GM18502 (cell line): Measurements from ENCODE around the gene AVP.

Source experiments
- ATAC-seq: cut with Tn5 transposase; IDR thresholded peaks from one replicate; pipeline ENCODE4 v1.9.1; 2021; ENCODE audit warnings: mild to moderate bottlenecking; ENCODE audit not compliant: unreplicated experiment, poor library complexity

Gene AVP

DNA sequence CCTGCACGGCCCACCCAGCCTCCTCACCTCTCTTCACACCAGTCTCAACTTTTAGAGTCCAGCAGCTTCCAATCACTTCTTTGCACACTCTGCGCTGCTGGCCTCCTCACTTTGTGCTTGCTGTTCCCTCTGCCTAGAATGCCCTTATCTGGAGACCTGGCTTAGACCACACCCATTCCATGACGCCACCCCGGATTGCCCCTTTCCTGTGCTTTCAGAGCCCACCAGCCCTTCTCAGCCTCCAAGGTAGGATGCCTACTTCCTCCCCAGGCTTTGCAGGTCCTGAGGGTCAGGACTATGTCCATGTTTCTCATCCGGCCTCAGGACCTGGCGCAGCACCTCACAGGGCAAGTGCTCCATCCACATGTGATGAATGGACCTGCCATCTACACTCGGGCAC is 27.0 kb upstream of the AVP start:
- ATAC-seq = no peak

DNA sequence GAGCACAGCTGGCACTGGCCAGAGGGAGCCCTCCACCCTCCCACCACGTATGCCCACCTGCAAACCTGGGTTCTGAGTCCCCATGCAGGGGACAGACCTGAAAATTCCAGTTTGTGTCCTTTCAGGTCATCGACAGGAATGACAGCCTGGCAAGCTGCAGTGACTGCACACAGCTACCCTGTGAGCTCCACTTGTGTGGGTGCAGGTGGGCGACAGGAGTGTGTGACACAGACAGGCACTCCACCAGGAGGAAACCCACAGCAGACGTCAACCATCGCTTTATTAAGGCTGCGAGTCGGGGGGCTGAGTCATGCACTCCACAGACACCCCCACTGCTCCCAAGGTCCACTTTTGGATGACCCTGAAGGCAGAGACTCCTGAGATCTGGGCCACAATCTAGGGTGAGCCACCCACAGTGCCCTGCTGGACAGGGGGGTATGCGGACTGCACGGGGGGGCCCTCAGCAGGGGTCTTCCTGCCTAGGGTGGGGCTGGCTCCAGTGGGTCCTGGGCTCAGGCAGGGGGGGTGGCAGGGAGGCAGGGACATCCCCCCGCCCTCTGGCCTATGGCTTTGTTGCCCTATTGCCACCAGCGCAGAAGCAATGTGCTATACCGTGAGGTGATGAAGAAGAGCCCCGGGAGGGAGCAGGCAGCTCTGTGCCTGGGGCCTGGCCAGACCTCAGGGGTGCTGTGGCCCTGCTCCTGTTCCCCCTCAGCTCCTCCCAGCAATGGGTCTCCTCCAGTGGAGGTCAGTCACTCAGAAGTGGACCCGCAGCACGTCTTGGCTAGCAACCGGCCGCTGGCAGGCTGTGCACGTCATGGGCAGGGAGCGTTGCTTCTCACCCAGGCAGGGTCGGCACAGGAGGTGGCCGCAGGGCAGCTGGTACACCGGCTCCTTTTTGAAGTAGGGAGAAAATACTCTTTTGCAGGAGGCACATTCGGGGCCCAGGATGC is 25.1 kb upstream of the AVP start:
- ATAC-seq = no peak

GRCh38 chr20:3107464-3108025 is 23.0 kb upstream of the AVP start:
- no peak for ATAC-seq

- ATAC-seq = no peak
These were observed 22.3 kb upstream of the AVP start for GRCh38 chr20:3106658-3107463.

GRCh38 chr20:3106185-3106584 is 21.7 kb upstream of the AVP start:
- no peak for ATAC-seq

GRCh38 chr20:3105256-3106137 is 21.0 kb upstream of the AVP start:
- ATAC-seq = no peak

DNA sequence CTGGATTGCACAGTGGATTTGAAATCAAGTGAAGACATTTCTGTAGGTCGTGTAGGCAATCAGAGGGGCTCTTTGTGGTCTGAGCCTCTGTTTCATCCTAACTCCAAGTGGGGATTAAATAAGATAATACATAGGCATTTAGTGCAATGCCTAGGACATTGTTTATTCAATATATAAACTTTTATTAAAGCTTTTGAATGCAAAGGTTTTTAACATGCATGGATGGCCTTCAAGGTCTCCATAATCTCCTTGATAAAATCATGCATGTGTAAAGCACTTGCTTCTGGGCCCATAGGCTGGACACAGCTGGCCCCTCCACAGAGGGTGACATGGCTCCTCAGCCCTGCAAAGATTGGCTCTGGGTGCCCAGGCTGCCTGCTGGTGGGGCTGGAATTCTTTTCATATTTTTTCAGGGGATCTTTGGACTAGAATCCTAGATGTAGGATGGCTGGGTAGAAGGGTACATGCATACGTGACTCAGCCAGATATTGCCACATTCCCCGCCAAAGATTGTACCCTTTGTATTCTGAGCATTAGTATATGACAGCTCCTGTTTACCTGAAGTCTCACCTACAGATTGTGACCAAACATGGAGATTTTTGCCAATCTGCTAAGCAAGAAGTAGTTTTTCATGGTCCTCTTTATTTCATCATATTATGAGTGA is 19.0 kb upstream of the AVP start:
- no peak for ATAC-seq

- ATAC-seq = no peak
These were observed 18.2 kb upstream of the AVP start for GRCh38 chr20:3102575-3103368.

DNA sequence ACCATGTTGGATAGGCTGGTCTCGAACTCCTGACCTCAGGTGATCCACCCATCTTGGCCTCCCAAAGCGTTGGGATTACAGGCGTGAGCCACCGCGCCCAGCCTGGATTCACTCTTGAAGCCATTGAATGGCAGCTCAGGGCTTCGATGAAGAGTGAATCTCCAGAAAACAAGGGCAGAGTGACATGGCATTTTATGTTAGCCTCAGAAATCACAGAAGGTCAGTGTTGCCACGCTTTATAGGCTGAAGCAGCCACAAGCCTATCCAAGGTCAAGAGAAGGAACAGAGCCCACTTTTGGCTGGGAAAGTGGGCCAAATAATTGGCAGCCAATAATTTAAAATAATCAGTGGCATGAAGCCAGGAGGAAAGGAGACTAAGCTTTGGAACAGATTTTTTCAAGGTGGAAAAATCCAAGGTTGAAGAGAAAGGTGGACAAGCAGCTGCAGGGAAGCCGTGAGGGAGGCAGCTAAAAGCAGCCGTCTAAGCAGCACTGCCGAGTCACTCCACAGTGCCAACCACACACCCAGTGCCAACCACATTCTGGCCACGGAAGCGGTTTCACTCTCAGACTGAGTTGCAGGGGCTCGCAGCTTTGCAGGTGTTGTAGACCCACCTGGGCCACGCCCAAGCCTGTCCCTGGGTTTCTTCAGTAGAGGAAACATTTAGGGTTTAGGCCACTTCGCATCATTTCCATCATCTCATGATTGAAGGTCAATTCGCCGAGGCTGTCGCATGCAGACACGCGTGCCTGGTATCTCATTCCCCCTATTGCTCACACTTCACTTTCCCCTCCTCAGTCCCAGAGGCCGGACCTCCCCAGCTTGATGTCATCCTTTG is 17.4 kb upstream of the AVP start:
- no peak for ATAC-seq

- ATAC-seq = no peak
These were observed 16.7 kb upstream of the AVP start for GRCh38 chr20:3101251-3101650.

GRCh38 chr20:3100480-3100879 is 16.0 kb upstream of the AVP start:
- no peak for ATAC-seq

DNA sequence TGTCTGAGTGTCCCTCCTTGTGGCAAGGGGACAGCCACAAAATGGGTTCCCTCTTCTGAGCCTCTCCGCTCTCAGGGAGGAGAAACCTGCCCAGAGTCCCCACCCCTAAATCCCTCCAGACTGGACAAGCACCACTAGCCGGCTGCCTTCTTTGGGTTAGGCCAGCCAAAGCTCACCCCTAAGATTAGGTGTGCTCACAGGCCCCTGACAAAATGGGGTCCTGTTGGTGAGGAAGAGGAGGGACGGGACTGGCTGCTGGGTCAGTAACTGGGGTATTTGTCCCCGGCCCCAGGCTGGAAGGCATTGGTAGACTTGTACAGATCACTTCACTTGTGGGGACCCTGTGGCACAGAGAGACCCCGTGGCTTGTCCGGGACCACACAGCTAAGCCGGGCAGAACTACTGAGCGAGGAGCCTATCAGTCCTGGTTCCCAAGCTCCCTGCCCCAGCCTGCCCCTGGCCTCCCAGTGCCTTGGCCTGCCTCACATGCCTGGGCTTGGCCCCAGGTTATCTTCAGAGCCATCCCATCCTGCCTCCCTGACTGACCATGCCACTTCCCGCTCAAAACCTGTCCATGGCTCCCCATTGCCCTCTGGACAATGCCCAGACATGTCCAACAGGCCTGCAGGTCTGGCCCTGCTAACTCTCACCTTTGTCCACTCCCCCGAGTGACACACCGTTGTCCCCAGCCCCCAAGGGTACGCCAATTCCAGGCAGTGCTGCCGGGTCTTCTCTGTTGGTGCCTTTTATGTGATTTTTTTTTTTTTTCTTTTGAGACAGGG is 10.5 kb upstream of the AVP start:
- ATAC-seq = no peak

DNA sequence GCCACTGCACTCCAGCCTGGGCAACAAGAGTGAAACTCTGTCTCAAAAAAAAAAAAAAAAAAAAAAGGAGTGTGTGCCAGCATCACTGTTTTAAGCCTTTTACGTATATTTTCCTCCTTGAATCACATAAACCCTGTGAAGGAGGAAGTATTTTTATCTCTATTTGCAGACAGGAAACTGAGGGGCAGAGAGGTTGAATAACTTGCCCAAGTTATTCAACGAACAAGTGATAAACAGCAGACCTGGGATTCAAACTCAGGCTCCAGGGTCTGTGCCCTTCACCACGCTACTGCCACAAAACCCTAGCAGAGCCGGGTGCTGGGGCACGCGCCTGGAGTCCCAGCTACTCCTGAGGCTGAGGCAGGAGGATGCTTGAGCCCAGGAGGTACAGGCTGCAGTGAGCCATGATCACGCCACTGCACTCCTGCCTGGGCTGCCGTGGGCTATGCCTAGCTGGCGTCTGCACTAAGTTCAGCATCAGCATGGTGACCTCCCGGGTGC is 9.4 kb upstream of the AVP start:
- no peak for ATAC-seq

DNA sequence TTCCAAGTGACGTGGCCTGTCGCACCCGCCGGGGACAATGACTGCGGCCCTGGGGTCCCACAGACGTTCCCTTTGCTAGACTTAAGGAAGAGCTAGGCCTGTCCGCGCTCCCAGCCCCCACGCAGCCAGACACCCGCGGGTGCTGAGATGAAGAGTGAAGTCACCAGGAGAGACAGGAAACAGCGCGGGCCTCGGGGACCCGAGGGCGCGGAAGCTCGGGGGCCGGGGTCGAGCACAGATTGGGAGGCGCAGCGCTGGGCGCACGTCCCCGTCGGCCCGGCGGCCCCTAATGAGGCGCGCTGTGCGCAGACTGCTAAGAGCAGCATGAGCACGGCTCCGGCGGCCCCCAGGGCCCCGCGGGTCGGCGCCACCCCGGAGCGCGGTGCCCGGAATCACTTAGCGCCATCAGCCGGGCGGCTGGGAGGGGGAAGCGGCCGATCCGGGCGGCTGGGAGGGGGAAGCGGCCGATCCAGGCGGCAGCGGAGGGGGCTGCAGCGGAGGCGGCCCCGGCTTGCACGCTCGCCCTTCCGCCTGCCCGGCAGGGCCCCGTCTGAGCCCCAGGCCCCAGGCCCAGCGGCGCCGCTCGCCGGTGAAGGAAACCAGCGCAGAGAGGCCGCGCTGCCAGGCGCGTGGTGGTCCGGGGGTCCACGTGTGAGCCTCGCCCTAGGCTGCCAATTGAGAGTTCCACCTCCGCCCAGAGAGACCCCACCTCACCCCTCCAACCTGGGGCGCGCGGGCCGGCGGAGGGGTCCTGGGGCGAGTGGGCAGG is 8.3 kb upstream of the AVP start:
- ATAC-seq = no peak

- no peak for ATAC-seq
These were observed 6.0 kb upstream of the AVP start for GRCh38 chr20:3090565-3090964.

DNA sequence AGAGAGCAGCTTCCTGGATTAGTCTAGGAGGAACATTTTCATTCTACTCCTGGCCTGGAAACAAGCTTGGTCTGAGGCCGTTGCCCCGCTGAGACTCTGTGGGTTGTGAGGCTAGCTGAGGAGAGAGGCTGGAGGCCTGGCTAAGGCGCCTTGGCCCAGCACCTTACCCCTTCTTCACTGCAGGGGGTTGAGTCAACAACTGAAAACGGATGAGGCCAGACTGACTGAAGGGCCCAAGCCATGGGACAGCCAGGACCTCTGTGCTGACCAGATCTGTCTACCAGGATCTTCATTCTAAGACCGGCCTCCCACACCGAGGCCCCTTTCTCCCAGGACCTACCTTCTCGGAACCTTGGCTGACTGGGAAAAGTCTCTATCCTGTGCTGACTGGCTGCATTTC is 3.5 kb upstream of the AVP start:
- ATAC-seq = no peak
